Hematopoietic multipotent progenitor cell (in vitro differentiated cells): ENCODE data around the gene APBB2. TPM values are rescaled to one million over a fixed set of nuclear protein-coding genes. Genes with fewer than 3 reads are reported as not detected.

Source experiments
- DNase-seq, 3 donors: peaks; one replicate each; pipeline ENCODE4 v3.0.0-alpha.2; 2011 to 2015; ENCODE audit warnings: low read depth in 2 of 3, low spot score in 2 of 3
- total RNA-seq: library from RNA; depleted of rRNA; stranded (reverse); fragments of >200 nt; gene quantifications from one replicate; pipeline ENCODE4 v1.2.3, GENCODE V29; 2012

Gene APBB2
- total RNA-seq, 1 donor, result 0.81 TPM

- DNase-seq, result peak; percentile 49 to 69 (median 65)
Observed at GRCh38 chr4:41216294-41217019, 2.1 kb upstream of the APBB2 start.

- DNase-seq, result no peak
Observed at GRCh38 chr4:41215969-41216293, 1.6 kb upstream of the APBB2 start.

- DNase-seq, result no peak
Observed at GRCh38 chr4:41215155-41215554, 813 bp upstream of the APBB2 start.

- DNase-seq, result no peak
Observed at GRCh38 chr4:41214825-41215146, 444 bp upstream of the APBB2 start.

- peak in 1 of 3 donors; percentile 27 for DNase-seq
Observed at GRCh38 chr4:41213625-41214135, 662 bp downstream of the APBB2 start.

- peak in 2 of 3 donors; percentile 54 to 67 for DNase-seq
Observed at GRCh38 chr4:41212616-41213203, 1.6 kb downstream of the APBB2 start.

GRCh38 chr4:41211951-41212615 lies 2.3 kb downstream of the APBB2 start:
- no peak for DNase-seq

- DNase-seq, result no peak
Observed at GRCh38 chr4:41209901-41210300, 4.4 kb downstream of the APBB2 start.

- no peak for DNase-seq
Observed at GRCh38 chr4:41209187-41209586, 5.2 kb downstream of the APBB2 start.

GRCh38 chr4:41207291-41207831 lies 7.0 kb downstream of the APBB2 start:
- DNase-seq, result no peak

- DNase-seq, result no peak
Observed at GRCh38 chr4:41205854-41206460, 8.4 kb downstream of the APBB2 start.

- DNase-seq, result no peak
Observed at GRCh38 chr4:41205130-41205529, 9.2 kb downstream of the APBB2 start.

GRCh38 chr4:41204400-41204978 lies 9.9 kb downstream of the APBB2 start:
- DNase-seq, result no peak

GRCh38 chr4:41203841-41204240 lies 10.5 kb downstream of the APBB2 start:
- no peak for DNase-seq

GRCh38 chr4:41202820-41203568 lies 11.3 kb downstream of the APBB2 start:
- no peak for DNase-seq

- DNase-seq, result no peak
Observed at GRCh38 chr4:41202356-41202755, 12.0 kb downstream of the APBB2 start.

- DNase-seq, result no peak
Observed at GRCh38 chr4:41200486-41201017, 13.8 kb downstream of the APBB2 start.

GRCh38 chr4:41199788-41200187 lies 14.6 kb downstream of the APBB2 start:
- no peak for DNase-seq

- DNase-seq, result no peak
Observed at GRCh38 chr4:41197996-41198395, 16.3 kb downstream of the APBB2 start.

- no peak for DNase-seq
Observed at GRCh38 chr4:41197495-41197894, 16.8 kb downstream of the APBB2 start.
